SK-N-SH treated with all-trans-retinoic acid at 6 μM for 48 hours (cell line): ENCODE measurements around the gene DPYD.

ENCODE experiments used
- ATAC-seq: fragments of 200-7000 bp; cut with Tn5 transposase; 3 replicates; pipeline ENCODE4 v1.9.1; 2020; ENCODE audit warnings: mild to moderate bottlenecking, moderate library complexity
- BACH2 ChIP-seq: fragments of 250-450 bp; sonication (Bioruptor Pico); IDR thresholded peaks from 2 replicates; pipeline ENCODE4 v1.9.0; 2021; ENCODE audit warnings: mild to moderate bottlenecking, borderline replicate concordance
- CSDC2 ChIP-seq: fragments of 250-450 bp; sonication (Bioruptor Pico); IDR thresholded peaks from 2 replicates; pipeline ENCODE4 v1.5.0; 2020; ENCODE audit warnings: mild to moderate bottlenecking, moderate library complexity
- ESRRG ChIP-seq: fragments of 250-450 bp; sonication (Bioruptor Pico); IDR thresholded peaks from 2 replicates; pipeline ENCODE4 v1.6.1; 2021; ENCODE audit warnings: mild to moderate bottlenecking
- GLIS3 ChIP-seq: fragments of 250-450 bp; sonication (Bioruptor Pico); IDR thresholded peaks from 2 replicates; pipeline ENCODE4 v1.5.0; 2020; ENCODE audit warnings: mild to moderate bottlenecking, moderate library complexity
- ISL1 ChIP-seq: fragments of 250-450 bp; sonication (Bioruptor Pico); IDR thresholded peaks from 2 replicates; pipeline ENCODE4 v2.1.2; 2022; ENCODE audit warnings: mild to moderate bottlenecking, moderate library complexity
- OSR1 ChIP-seq: fragments of 250-450 bp; sonication (Bioruptor Pico); IDR thresholded peaks from 2 replicates; pipeline ENCODE4 v1.8.0; 2022; ENCODE audit warnings: moderate library complexity, mild to moderate bottlenecking, inconsistent platforms
- PPARA ChIP-seq: fragments of 250-450 bp; sonication (Bioruptor Pico); IDR thresholded peaks from 2 replicates; pipeline ENCODE4 v1.5.0; 2020; ENCODE audit warnings: mild to moderate bottlenecking, borderline replicate concordance
- RARB ChIP-seq: fragments of 250-450 bp; sonication (Bioruptor Pico); IDR thresholded peaks from 2 replicates; pipeline ENCODE4 v1.8.0; 2021; ENCODE audit warnings: mild to moderate bottlenecking, moderate library complexity
- SNAI2 ChIP-seq: fragments of 250-450 bp; sonication (Bioruptor Pico); IDR thresholded peaks from 2 replicates; pipeline ENCODE4 v1.5.0; 2020; ENCODE audit warnings: mild to moderate bottlenecking, moderate library complexity
- TCF4 ChIP-seq: fragments of 250-450 bp; sonication (Bioruptor Pico); IDR thresholded peaks from 2 replicates; pipeline ENCODE4 v1.8.0; 2021; ENCODE audit warnings: mild to moderate bottlenecking, moderate library complexity, borderline replicate concordance
- TOX ChIP-seq: fragments of 250-450 bp; sonication (Bioruptor Pico); IDR thresholded peaks from 2 replicates; pipeline ENCODE4 v1.8.0; 2021; ENCODE audit warnings: mild to moderate bottlenecking, moderate library complexity, borderline replicate concordance
- ZC3H10 ChIP-seq: fragments of 250-450 bp; sonication (Bioruptor Pico); IDR thresholded peaks from 2 replicates; pipeline ENCODE4 v1.5.1; 2021; ENCODE audit warnings: mild to moderate bottlenecking, moderate library complexity
- ZFP30 ChIP-seq: fragments of 450-650 bp; formaldehyde crosslinking; IDR thresholded peaks from 2 replicates; pipeline ENCODE4 v1.5.0; 2022; ENCODE audit warnings: mild to moderate bottlenecking, moderate library complexity
- ZNF70 ChIP-seq: fragments of 450-650 bp; formaldehyde crosslinking; IDR thresholded peaks from 2 replicates; pipeline ENCODE4 v1.5.0; 2020; ENCODE audit warnings: mild to moderate bottlenecking, moderate library complexity
- ZNF8 ChIP-seq: fragments of 450-650 bp; formaldehyde crosslinking; IDR thresholded peaks from 2 replicates; pipeline ENCODE4 v1.5.0; 2020; ENCODE audit warnings: mild to moderate bottlenecking, moderate library complexity
- TF ChIP-seq, protein P1 (sequence below): fragments of 250-450 bp; sonication (Bioruptor Pico); IDR thresholded peaks from 2 replicates; pipeline ENCODE4 v1.5.0; 2020; ENCODE audit warnings: mild to moderate bottlenecking, moderate library complexity
- TF ChIP-seq, protein P2 (sequence below): fragments of 250-450 bp; sonication (Bioruptor Pico); IDR thresholded peaks from 2 replicates; pipeline ENCODE4 v1.8.0; 2021; ENCODE audit warnings: low read depth, mild to moderate bottlenecking, moderate library complexity, borderline replicate concordance
- TF ChIP-seq, protein P3 (sequence below): fragments of 250-450 bp; sonication (Bioruptor Pico); IDR thresholded peaks from 2 replicates; pipeline ENCODE4 v1.5.1; 2021; ENCODE audit warnings: mild to moderate bottlenecking, moderate library complexity
- TF ChIP-seq, protein P4 (sequence below): fragments of 250-450 bp; sonication (Bioruptor Pico); IDR thresholded peaks from 2 replicates; pipeline ENCODE4 v1.8.0; 2020; ENCODE audit warnings: mild to moderate bottlenecking, moderate library complexity, borderline replicate concordance

Gene DPYD

DNA sequence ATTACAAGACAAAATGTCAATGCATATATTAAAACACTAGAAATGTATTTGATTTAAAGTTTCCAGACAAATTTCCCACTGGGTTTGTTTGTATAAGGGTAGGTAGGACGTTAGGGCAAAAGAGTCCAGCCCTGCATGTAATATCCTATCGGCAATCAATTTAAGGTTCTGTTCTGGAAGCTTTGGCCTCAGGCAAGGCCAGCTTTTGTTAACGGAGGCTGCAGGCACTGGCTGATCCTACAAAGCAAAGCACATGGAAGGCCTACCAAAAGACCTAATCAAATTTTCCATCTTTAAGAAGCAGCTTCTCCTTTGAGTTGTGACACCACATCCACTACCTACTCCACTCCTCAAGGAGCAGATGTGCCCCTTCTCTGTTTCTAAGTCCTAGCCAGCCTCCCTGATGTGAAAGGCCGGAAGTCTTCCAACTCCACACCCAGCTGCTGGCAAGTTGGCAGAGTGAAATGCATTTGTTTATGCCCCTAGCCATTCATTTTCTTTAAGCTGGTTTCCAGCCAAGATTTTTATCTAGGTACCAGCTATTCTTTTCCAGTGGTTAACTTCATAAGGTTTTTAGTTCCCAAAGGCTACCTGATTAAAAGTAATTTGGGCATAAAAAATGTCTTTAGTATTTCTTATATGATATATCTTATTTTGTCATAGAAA lies 746.7 kb downstream of the DPYD start (continued):
- TF ChIP-seq, protein P1, sequence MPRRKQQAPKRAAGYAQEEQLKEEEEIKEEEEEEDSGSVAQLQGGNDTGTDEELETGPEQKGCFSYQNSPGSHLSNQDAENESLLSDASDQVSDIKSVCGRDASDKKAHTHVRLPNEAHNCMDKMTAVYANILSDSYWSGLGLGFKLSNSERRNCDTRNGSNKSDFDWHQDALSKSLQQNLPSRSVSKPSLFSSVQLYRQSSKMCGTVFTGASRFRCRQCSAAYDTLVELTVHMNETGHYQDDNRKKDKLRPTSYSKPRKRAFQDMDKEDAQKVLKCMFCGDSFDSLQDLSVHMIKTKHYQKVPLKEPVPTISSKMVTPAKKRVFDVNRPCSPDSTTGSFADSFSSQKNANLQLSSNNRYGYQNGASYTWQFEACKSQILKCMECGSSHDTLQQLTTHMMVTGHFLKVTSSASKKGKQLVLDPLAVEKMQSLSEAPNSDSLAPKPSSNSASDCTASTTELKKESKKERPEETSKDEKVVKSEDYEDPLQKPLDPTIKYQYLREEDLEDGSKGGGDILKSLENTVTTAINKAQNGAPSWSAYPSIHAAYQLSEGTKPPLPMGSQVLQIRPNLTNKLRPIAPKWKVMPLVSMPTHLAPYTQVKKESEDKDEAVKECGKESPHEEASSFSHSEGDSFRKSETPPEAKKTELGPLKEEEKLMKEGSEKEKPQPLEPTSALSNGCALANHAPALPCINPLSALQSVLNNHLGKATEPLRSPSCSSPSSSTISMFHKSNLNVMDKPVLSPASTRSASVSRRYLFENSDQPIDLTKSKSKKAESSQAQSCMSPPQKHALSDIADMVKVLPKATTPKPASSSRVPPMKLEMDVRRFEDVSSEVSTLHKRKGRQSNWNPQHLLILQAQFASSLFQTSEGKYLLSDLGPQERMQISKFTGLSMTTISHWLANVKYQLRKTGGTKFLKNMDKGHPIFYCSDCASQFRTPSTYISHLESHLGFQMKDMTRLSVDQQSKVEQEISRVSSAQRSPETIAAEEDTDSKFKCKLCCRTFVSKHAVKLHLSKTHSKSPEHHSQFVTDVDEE (CRISPR knock-in tag): no peak
- TF ChIP-seq, all 23 proteins: peak for 0

GRCh38 chr1:97170300-97170699 lies 750.5 kb downstream of the DPYD start:
- TF ChIP-seq, protein P2, sequence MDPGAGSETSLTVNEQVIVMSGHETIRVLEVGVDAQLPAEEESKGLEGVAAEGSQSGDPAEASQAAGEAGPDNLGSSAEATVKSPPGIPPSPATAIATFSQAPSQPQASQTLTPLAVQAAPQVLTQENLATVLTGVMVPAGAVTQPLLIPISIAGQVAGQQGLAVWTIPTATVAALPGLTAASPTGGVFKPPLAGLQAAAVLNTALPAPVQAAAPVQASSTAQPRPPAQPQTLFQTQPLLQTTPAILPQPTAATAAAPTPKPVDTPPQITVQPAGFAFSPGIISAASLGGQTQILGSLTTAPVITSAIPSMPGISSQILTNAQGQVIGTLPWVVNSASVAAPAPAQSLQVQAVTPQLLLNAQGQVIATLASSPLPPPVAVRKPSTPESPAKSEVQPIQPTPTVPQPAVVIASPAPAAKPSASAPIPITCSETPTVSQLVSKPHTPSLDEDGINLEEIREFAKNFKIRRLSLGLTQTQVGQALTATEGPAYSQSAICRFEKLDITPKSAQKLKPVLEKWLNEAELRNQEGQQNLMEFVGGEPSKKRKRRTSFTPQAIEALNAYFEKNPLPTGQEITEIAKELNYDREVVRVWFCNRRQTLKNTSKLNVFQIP (CRISPR knock-in tag): no peak
- TF ChIP-seq ZNF8 (CRISPR knock-in tag) (no peak), SNAI2 (no peak), BACH2 (CRISPR knock-in tag) (no peak), ESRRG (CRISPR knock-in tag) (no peak)
- TF ChIP-seq, protein P3, sequence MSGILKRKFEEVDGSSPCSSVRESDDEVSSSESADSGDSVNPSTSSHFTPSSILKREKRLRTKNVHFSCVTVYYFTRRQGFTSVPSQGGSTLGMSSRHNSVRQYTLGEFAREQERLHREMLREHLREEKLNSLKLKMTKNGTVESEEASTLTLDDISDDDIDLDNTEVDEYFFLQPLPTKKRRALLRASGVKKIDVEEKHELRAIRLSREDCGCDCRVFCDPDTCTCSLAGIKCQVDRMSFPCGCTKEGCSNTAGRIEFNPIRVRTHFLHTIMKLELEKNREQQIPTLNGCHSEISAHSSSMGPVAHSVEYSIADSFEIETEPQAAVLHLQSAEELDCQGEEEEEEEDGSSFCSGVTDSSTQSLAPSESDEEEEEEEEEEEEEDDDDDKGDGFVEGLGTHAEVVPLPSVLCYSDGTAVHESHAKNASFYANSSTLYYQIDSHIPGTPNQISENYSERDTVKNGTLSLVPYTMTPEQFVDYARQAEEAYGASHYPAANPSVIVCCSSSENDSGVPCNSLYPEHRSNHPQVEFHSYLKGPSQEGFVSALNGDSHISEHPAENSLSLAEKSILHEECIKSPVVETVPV (CRISPR knock-in tag): no peak
- ATAC-seq: no peak

- no peak for ATAC-seq
- TF ChIP-seq ZNF70 (CRISPR knock-in tag) (no peak), SNAI2 (no peak), ESRRG (CRISPR knock-in tag) (no peak), TOX (CRISPR knock-in tag) (no peak), ZC3H10 (CRISPR knock-in tag) (no peak), CSDC2 (CRISPR knock-in tag) (no peak), RARB (no peak), ZFP30 (no peak), PPARA (CRISPR knock-in tag) (no peak), ISL1 (CRISPR knock-in tag) (no peak), TCF4 (no peak), GLIS3 (CRISPR knock-in tag) (no peak), OSR1 (CRISPR knock-in tag) (no peak)
- TF ChIP-seq, protein P4, sequence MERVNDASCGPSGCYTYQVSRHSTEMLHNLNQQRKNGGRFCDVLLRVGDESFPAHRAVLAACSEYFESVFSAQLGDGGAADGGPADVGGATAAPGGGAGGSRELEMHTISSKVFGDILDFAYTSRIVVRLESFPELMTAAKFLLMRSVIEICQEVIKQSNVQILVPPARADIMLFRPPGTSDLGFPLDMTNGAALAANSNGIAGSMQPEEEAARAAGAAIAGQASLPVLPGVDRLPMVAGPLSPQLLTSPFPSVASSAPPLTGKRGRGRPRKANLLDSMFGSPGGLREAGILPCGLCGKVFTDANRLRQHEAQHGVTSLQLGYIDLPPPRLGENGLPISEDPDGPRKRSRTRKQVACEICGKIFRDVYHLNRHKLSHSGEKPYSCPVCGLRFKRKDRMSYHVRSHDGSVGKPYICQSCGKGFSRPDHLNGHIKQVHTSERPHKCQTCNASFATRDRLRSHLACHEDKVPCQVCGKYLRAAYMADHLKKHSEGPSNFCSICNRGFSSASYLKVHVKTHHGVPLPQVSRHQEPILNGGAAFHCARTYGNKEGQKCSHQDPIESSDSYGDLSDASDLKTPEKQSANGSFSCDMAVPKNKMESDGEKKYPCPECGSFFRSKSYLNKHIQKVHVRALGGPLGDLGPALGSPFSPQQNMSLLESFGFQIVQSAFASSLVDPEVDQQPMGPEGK (CRISPR knock-in tag): no peak
- TF ChIP-seq, protein P1 (CRISPR knock-in tag): no peak
Measured at GRCh38 chr1:97168056-97168455, 752.8 kb downstream of the DPYD start.
